Measurements from ENCODE around the gene MYH11. TPM values are rescaled to one million over a fixed set of nuclear protein-coding genes. Genes with fewer than 3 reads are reported as not detected.

Gene MYH11
- total and polyA plus RNA-seq, 7 donors, result 6.1 to 26.4 (median 14.1) TPM

DNA sequence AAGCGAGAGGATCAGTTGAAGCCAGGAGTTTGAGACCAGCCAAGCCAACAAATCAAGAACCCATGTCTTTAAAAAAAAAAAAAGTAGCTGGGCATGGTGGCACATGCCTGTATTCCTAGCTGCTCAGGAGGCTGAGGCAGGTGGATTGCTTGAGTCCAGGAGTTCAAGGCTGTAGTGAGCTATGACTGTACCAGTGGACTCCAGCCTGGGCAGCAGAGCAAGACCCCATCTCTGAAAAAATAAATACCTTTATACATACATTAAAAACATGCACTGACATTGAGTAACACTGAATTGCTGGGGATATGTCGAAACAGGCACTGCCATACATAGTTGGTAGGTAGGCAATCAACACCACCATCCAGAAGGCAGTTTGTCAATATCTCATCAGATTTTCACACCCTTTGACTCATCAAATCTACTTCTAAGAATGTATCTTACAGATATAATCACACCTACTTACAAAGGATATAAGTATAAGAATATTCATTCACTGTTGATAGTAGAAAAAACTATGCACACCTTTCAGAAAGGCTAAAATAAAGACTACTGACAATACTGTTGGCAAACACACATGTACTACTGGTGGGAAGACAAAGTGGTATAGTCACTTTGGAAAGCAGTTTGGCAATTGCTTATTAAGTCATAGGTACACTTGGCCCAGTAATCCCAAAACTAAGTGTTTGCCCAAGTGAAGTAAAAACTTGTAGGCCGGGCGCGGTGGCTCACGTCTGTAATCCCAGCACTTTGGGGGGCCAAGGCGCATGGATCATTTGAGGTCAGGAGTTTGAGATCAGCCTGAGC lies 37.9 kb upstream of the MYH11 start:
- no peaks in the 10 kb centered on the region for H3K27me3 ChIP-seq (ENCODE audit: insufficient read depth in 3 of 3, low read length in 2 of 3)
- intact Hi-C loops (cut with DNase I), result loop anchor here (5.0 kb wide), 2 partner anchors 53 to 123 kb away; partner anchors contain the start of gene ABCC1 (in 1 of the 2)
- ATAC-seq, result no peak
- H3K36me3 ChIP-seq (ENCODE audit: insufficient read depth in 1 of 2, low read depth in 1 of 2), result no peaks in the 10 kb centered on the region
- H3K27ac ChIP-seq, result no peak overlapping the region
- H3K9me3 ChIP-seq, result no peaks in the 10 kb centered on the region
- no peak overlapping the region for H3K4me3 ChIP-seq
- no peak for DNase-seq
- H3K4me1 ChIP-seq, result no peaks in the 10 kb centered on the region
- WGBS, 3 donors, result 93 to 95% (median 93%) methylated on average over 7 of the region's 7 CpGs
- TF ChIP-seq, protein P1, sequence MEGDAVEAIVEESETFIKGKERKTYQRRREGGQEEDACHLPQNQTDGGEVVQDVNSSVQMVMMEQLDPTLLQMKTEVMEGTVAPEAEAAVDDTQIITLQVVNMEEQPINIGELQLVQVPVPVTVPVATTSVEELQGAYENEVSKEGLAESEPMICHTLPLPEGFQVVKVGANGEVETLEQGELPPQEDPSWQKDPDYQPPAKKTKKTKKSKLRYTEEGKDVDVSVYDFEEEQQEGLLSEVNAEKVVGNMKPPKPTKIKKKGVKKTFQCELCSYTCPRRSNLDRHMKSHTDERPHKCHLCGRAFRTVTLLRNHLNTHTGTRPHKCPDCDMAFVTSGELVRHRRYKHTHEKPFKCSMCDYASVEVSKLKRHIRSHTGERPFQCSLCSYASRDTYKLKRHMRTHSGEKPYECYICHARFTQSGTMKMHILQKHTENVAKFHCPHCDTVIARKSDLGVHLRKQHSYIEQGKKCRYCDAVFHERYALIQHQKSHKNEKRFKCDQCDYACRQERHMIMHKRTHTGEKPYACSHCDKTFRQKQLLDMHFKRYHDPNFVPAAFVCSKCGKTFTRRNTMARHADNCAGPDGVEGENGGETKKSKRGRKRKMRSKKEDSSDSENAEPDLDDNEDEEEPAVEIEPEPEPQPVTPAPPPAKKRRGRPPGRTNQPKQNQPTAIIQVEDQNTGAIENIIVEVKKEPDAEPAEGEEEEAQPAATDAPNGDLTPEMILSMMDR (IDR thresholded peaks at IDR 0.05), result no peak

DNA sequence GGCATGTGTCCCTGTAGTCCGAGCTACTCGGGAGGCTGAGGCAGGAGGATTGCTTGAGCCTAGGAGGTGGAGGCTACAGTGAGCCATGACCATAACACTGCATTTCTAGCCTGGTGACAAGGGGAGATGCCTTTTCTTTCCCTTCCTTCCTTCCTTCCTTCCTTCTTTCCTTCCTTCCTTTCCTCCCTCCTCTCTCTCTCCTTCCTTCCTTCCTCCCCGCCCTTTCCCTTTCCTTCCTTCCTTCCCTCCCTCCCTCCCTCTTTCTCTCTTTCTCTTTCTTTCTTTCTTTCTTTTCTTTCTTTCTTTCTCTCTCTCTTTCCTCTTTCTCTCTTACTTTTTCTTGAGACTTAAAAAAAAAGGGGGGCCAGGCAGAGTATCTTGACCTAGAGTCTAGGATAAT lies 34.7 kb upstream of the MYH11 start:
- Histone ChIP-seq H3K36me3 (ENCODE audit: insufficient read depth in 1 of 2, low read depth in 1 of 2) (peaks cover 0 to 5% of the 10 kb centered on the region in 2 donors), H3K27ac (no peak overlapping the region), H3K4me3 (no peak overlapping the region), H3K4me1 (peaks cover 16% of the 10 kb centered on the region), H3K27me3 (ENCODE audit: insufficient read depth in 3 of 3, low read length in 2 of 3) (no peaks in the 10 kb centered on the region), H3K9me3 (no peaks in the 10 kb centered on the region)
- ATAC-seq (no peak), DNase-seq (no peak)
- TF ChIP-seq, protein P1 (IDR thresholded peaks at IDR 0.05), result no peak
- WGBS, 3 donors, result 84 to 94% (median 93%) methylated on average over 3 of the region's 3 CpGs
- intact Hi-C loops (cut with DNase I), result loop anchor here (5.0 kb wide), 2 partner anchors 56 to 126 kb away; partner anchors contain the start of gene ABCC1 (in 1 of the 2)

DNA sequence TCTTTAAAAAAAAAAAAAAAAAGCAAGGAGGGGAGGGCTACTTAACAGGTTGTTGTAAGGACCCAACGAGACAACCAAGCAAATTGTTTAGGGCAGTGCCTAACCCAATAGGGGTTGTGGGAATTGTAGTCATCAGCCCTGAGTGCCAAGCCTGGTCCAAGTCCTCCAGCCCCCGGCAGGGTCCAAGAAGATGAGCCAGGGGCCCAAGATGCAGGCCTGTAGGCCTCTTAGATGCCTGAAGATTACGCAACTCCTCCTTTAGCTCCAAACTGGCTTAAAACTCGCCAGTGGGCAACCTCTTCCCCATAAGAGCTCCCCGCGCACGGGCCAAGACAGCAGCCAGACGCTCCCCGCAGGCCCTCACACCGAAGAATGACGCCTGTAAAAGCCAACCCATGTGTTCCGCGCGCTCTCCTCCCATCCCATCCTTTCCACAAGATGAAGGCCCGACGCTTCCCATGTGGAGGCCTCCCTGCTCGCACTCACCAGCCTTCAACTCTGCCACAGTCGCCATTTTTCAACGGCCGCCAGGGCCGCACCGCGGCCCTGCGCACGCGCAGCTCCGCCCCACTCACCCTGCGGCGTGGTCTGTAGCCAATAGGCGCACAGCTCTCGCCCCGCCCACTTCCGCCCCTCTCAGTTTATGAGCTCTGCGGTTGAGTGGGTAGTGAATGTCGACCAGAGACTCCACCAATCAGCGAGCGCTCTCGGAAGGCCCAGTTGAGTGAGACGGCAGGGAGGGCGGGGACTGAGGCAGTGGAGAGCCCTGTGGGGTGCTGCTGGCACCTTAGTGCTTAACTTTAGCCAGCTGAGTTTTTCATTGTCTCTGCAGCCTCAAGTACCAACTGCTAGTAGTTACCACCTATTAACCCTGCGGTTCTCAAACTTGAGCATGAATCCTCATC lies 31.5 kb upstream of the MYH11 start, which contains the start of gene CEP20:
Gene CEP20, minus strand, starts transcription at position 532 of the 905 bp plus-strand sequence. Its CDS starts 18 bp downstream, at position 514.
- WGBS, 3 donors, result 0 to 1% (median 0%) methylated on average over 41 of the region's 41 CpGs
- no peaks in the 10 kb centered on the region for H3K9me3 ChIP-seq
- intact Hi-C loops (cut with DNase I), result loop anchor here in 1 of 2 donors (5.0 to 10.0 kb wide), 2 partner anchors 59 to 64 kb away; partner anchors contain the start of gene ABCC1

DNA sequence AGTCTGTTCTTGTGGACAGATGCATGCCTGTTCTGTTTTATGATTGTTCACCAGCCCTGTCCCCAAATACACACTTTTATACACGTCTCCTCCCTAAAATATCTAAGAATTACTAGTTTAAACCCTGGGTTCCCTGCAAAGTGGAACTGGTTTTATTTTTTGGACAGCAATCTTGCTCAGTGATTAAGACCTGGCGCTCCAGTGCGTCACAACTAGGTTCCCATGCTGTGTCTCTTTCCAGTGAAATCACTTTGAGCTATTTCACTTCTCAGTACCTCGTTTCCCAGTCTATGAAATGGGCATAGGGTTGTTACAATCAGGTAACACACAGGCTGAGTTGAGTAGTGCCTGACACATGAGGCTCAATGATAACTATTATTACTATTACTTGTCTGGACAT lies 30.5 kb upstream of the MYH11 start:
- peaks cover 0 to 27% of the 10 kb centered on the region in 2 donors for H3K36me3 ChIP-seq (ENCODE audit: insufficient read depth in 1 of 2, low read depth in 1 of 2)
- H3K9me3 ChIP-seq, result no peaks in the 10 kb centered on the region
- H3K27ac ChIP-seq, result peak overlapping the region; percentile 97
- no peaks in the 10 kb centered on the region for H3K27me3 ChIP-seq (ENCODE audit: insufficient read depth in 3 of 3, low read length in 2 of 3)
- peak overlapping the region; percentile 95 for H3K4me3 ChIP-seq
- WGBS, 3 donors, result 80 to 86% (median 82%) methylated on average over 4 of the region's 4 CpGs
- no peak for DNase-seq
- TF ChIP-seq, protein P1 (IDR thresholded peaks at IDR 0.05), result no peak
- intact Hi-C loops (cut with DNase I), result loop anchor here in 1 of 2 donors (5.0 to 10.0 kb wide), 2 partner anchors 60 to 62 kb away; partner anchors contain the start of gene ABCC1
- ATAC-seq, result no peak
- H3K4me1 ChIP-seq, result peaks cover 37% of the 10 kb centered on the region

More for the DNA sequence above, 31.5 kb upstream of the MYH11 start, which contains the start of gene CEP20:
- Histone ChIP-seq H3K36me3 (ENCODE audit: insufficient read depth in 1 of 2, low read depth in 1 of 2) (peaks cover 0 to 19% of the 10 kb centered on the region in 2 donors), H3K4me1 (peaks cover 37% of the 10 kb centered on the region), H3K27me3 (ENCODE audit: insufficient read depth in 3 of 3, low read length in 2 of 3) (no peaks in the 10 kb centered on the region), H3K27ac (peak within 1 kb of the TSS; percentile 97), H3K4me3 (peak within 1 kb of the TSS; percentile 95)
- DNase-seq (peak; percentile 100), ATAC-seq (peak; percentile 99 to 100 (median 100))
- TF ChIP-seq, protein P1 (IDR thresholded peaks at IDR 0.05), result no peak

Data from psoas muscle (tissue), 8 donors.